22Rv1 (cell line): ENCODE results near the gene KDM4E.
A peak's percentile ranks its signal among the peaks of the same experiment; 100 is the strongest.

Experiments
- H3K27ac ChIP-seq: fragments of 450-650 bp; 2 replicates; pipeline ENCODE4 v1.5.1; 2017
- ZFX ChIP-seq: fragments of 450-650 bp; IDR thresholded peaks from 2 replicates; pipeline ENCODE4 v1.6.1; 2017; ENCODE audit warnings: antibody characterized with exemption, borderline replicate concordance
- TF ChIP-seq, protein P1 (sequence below): fragments of 450-650 bp; IDR thresholded peaks from 2 replicates; pipeline ENCODE4 v1.5.1; 2017; ENCODE audit warnings: mild to moderate bottlenecking

The KDM4E gene

DNA sequence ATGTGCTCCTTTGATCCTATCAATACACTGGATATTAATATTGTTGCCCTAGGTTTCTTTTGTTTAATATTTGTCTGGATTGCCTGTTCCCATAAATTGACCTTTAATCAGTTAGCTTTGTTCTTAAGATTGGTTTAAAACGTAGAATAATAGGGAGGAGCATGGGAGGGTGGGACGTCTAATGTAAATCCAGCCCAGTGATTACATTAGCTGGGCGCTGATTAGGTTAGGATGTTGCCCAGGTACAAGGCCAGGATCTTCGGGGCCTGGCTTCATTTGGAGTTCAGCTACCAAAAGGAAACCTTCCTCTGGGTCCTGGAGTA lies 41.6 kb downstream of the KDM4E start, which contains the start of gene SRSF8:
Gene SRSF8, plus strand, starts transcription at position 204 of the 323 bp plus-strand sequence. CDS start 308 bp downstream, outside the sequence.
- H3K27ac ChIP-seq, result peak within 1 kb of the TSS; percentile 95
- no peak for TF ChIP-seq ZFX
- TF ChIP-seq, protein P1, sequence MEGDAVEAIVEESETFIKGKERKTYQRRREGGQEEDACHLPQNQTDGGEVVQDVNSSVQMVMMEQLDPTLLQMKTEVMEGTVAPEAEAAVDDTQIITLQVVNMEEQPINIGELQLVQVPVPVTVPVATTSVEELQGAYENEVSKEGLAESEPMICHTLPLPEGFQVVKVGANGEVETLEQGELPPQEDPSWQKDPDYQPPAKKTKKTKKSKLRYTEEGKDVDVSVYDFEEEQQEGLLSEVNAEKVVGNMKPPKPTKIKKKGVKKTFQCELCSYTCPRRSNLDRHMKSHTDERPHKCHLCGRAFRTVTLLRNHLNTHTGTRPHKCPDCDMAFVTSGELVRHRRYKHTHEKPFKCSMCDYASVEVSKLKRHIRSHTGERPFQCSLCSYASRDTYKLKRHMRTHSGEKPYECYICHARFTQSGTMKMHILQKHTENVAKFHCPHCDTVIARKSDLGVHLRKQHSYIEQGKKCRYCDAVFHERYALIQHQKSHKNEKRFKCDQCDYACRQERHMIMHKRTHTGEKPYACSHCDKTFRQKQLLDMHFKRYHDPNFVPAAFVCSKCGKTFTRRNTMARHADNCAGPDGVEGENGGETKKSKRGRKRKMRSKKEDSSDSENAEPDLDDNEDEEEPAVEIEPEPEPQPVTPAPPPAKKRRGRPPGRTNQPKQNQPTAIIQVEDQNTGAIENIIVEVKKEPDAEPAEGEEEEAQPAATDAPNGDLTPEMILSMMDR, result no peak

DNA sequence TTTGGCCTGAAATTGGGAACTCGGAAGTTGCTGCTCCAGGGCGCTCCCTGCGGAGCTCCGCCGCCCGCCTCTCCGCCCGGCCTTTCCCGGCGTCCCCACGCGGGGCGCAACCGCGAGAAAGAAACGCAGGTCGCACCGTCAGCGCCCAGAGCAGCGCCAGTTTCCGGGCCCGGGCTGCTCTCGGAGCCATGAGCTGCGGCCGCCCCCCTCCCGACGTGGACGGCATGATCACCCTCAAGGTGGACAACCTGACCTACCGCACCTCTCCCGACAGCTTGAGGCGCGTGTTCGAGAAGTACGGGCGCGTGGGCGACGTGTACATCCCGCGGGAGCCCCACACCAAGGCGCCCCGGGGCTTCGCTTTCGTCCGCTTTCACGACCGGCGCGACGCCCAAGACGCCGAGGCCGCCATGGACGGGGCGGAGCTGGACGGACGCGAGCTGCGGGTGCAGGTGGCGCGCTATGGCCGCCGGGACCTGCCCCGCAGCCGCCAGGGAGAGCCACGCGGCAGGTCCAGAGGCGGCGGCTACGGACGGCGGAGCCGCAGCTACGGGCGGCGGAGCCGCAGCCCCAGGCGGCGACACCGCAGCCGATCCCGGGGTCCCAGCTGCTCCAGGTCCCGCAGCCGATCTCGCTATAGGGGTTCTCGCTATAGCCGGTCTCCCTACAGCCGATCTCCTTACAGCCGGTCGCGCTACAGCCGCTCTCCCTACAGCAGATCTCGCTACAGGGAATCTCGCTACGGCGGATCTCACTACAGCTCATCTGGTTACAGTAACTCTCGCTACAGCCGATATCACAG lies 42.2 kb downstream of the KDM4E start:
- H3K27ac ChIP-seq, result peak overlapping the region; percentile 95
- TF ChIP-seq ZFX, result no peak
- TF ChIP-seq, protein P1, result peak; percentile 57

DNA sequence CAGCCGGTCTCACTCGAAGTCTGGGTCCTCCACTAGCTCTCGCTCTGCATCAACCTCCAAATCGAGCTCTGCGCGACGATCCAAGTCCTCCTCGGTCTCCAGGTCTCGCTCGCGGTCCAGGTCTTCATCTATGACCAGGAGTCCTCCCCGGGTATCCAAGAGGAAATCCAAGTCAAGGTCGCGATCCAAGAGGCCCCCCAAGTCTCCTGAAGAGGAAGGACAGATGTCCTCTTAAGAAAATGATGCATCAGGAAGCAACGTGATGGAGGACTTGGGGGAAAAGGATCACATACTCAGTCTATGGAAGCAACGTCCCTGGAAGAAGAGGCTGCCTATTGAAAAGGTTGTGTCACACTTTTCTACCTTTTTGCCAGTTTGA lies 42.8 kb downstream of the KDM4E start:
- no peak for TF ChIP-seq ZFX
- TF ChIP-seq, protein P1, result no peak
- peak overlapping the region; percentile 95 for H3K27ac ChIP-seq

DNA sequence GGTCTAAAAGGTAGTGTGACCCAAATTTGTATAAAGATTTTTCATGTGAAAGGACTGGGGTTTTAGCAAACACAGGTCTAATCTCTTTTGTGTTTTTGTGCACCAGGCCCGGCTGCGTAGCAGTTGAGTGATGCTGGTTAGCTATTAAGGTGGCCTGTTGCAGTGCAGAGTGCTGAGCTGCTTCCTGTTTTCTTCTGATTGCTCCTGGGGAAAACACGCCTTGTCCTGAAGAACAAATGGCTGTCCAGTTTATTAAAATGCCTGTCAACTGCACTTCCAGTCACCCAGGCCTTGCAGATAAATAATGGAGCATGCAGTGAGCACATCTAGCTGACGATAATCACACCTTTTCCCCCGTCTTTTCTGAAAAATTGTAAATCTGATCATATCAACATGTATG lies 43.5 kb downstream of the KDM4E start:
- peak overlapping the region; percentile 95 for H3K27ac ChIP-seq
- TF ChIP-seq, protein P1, result no peak
- TF ChIP-seq ZFX, result no peak

DNA sequence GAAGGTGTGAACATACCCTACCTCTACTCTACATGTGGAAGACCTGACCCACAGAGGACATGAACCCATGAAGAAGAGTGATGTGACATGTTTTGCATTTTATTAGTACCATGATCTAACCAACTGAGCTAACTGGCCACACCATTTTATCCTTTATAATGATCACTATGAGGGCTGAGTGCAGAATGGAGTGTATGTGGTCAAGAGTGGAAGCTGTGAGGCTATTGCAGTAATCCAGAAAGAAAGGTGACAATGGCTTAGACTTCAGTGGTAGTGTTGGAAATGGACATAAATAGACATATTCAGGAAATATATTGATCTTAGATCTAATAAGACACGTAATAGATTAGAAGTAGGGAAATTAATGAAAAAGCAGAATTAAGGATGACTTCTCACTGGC lies 45.4 kb downstream of the KDM4E start:
- no peak for TF ChIP-seq ZFX
- TF ChIP-seq, protein P1, result no peak
- no peak overlapping the region for H3K27ac ChIP-seq

DNA sequence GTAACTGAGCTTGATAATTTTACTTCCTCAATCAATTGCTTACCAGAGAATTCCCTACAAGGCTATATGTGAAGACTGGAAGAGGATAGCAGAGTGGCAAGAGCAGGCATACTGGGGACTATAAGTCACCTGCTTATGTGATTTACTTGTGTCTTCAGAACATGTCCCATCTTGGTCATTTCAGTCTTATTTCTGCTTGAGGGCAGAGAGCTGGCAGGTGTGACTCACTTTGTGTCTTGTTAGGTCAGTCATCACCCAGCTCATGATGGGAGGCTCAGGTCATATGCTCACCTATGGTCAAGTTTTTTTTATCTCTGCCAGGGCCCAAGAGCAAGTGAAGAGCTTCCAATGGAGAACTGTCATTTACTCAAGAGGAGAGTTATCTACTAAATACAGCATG lies 47.9 kb downstream of the KDM4E start:
- H3K27ac ChIP-seq, result no peak overlapping the region
- TF ChIP-seq ZFX, result no peak
- TF ChIP-seq, protein P1, result no peak

DNA sequence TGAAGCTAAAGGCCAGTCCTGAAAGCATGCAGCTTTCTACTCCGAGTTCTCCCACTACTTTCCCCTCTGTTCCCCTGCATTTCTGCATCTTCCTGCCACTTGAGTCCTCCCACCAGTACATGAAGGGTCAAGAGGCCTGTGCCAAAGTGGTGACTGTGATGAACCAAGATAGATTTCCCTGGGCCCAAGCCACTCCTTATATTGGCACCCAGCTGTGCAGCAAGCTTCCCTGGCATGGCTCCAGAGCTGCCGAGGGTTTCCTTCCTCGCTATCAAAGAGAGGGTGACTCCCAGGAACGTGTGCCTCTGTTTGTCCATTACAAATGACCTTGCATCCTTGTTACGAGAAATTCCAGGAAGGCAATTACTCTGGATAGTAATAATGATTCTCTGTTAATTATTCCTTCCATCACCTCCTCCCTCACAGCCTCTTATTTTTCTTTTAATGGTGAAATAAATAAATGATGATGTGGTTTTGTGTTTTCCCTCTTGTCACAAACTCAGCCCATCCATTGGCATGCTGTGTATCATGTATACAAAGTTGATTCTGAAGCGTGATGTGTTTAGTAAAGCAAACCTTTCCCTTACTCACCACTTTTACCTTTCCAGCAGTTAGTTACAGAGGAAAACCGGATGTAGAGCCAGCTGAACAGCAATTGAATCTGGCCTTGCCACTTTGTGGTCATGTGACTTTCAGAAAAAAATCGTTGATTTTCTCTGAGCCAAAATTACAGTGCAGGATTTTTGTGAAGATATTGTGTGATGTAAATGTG lies 49.9 kb downstream of the KDM4E start:
- no peak overlapping the region for H3K27ac ChIP-seq
- no peak for TF ChIP-seq ZFX
- TF ChIP-seq, protein P1, result no peak
